Measurements from ENCODE around the gene MEOX2. TPM values are rescaled to one million over a fixed set of nuclear protein-coding genes. Genes with fewer than 3 reads are reported as not detected.
A peak's percentile ranks its signal among the peaks of the same experiment; 100 is the strongest.

Gene MEOX2
- total and polyA plus RNA-seq, 2 experiments from 2014 or later = not detected

GRCh38 chr7:15647309-15647708, 39.2 kb downstream of the MEOX2 start:
- Histone ChIP-seq H3F3A (ENCODE audit: insufficient read depth) (no peaks in the 10 kb centered on the region), H3K79me2 (ENCODE audit: insufficient read depth) (no peaks in the 10 kb centered on the region), H3K27ac (no peak overlapping the region), H3K4me2 (ENCODE audit: unreplicated experiment) (no peak overlapping the region), H3K4me3 (no peak overlapping the region), H3K36me3 (ENCODE audit: low read depth) (no peaks in the 10 kb centered on the region), H2AFZ (no peak overlapping the region), H3K27me3 (replicated peaks; ENCODE audit: insufficient read depth) (no peaks in the 10 kb centered on the region), H3K4me1 (ENCODE audit: insufficient read depth) (no peaks in the 10 kb centered on the region), H4K20me1 (ENCODE audit: insufficient read depth) (no peaks in the 10 kb centered on the region), H3K9me2 (ENCODE audit: insufficient read depth) (no peaks in the 10 kb centered on the region), H3K9ac (no peak overlapping the region), H3K9me3 (ENCODE audit: low read depth) (no peaks in the 10 kb centered on the region)
- TF ChIP-seq EZH2 (IDR thresholded peaks at IDR 0.05; ENCODE audit: insufficient read depth, poor library complexity, severe bottlenecking) (no peak), EZH2phosphoT487 (IDR thresholded peaks at IDR 0.05; ENCODE audit: insufficient read depth, low read depth) (no peak)
- no peak for DNase-seq
- WGBS, 2 experiments (ENCODE audit: low coverage in 1 of 2, low lambda C conversion rate in 2 of 2, missing lambda C conversion rate in 2 of 2) = 92 to 97% methylated on average over 1 of the region's 1 CpG
- in situ Hi-C loops (cut with MboI) = no loop called here

- Histone ChIP-seq H3K27me3 (replicated peaks; ENCODE audit: insufficient read depth) (no peaks in the 10 kb centered on the region), H3K36me3 (ENCODE audit: low read depth) (no peaks in the 10 kb centered on the region), H3K4me3 (no peak overlapping the region), H2AFZ (no peak overlapping the region), H3K79me2 (ENCODE audit: insufficient read depth) (no peaks in the 10 kb centered on the region), H3K27ac (no peak overlapping the region), H3K9me3 (ENCODE audit: low read depth) (no peaks in the 10 kb centered on the region), H4K20me1 (ENCODE audit: insufficient read depth) (no peaks in the 10 kb centered on the region), H3K9ac (no peak overlapping the region), H3K4me2 (ENCODE audit: unreplicated experiment) (no peak overlapping the region), H3K9me2 (ENCODE audit: insufficient read depth) (no peaks in the 10 kb centered on the region), H3K4me1 (ENCODE audit: insufficient read depth) (no peaks in the 10 kb centered on the region), H3F3A (ENCODE audit: insufficient read depth) (no peaks in the 10 kb centered on the region)
- TF ChIP-seq EZH2 (IDR thresholded peaks at IDR 0.05; ENCODE audit: insufficient read depth, poor library complexity, severe bottlenecking) (no peak), EZH2phosphoT487 (IDR thresholded peaks at IDR 0.05; ENCODE audit: insufficient read depth, low read depth) (no peak)
- DNase-seq = no peak
- WGBS, 2 experiments (ENCODE audit: low coverage in 1 of 2, low lambda C conversion rate in 2 of 2, missing lambda C conversion rate in 2 of 2) = 81 to 84% methylated on average over 3 of the region's 3 CpGs
- in situ Hi-C loops (cut with MboI) = no loop called here
Observed at GRCh38 chr7:15643000-15643705, 43.3 kb downstream of the MEOX2 start.

GRCh38 chr7:15628876-15629275, 57.6 kb downstream of the MEOX2 start:
- H2AFZ ChIP-seq = no peak overlapping the region
- no peak overlapping the region for H3K9ac ChIP-seq
- no peak overlapping the region for H3K4me3 ChIP-seq
- H3F3A ChIP-seq (ENCODE audit: insufficient read depth) = no peaks in the 10 kb centered on the region
- no peak for TF ChIP-seq EZH2phosphoT487 (IDR thresholded peaks at IDR 0.05; ENCODE audit: insufficient read depth, low read depth)
- TF ChIP-seq EZH2 (IDR thresholded peaks at IDR 0.05; ENCODE audit: insufficient read depth, poor library complexity, severe bottlenecking) = no peak
- H3K4me1 ChIP-seq (ENCODE audit: insufficient read depth) = no peaks in the 10 kb centered on the region
- peak; percentile 12 for DNase-seq
- no peaks in the 10 kb centered on the region for H3K36me3 ChIP-seq (ENCODE audit: low read depth)
- in situ Hi-C loops (cut with MboI) = no loop called here
- no peaks in the 10 kb centered on the region for H4K20me1 ChIP-seq (ENCODE audit: insufficient read depth)
- H3K9me2 ChIP-seq (ENCODE audit: insufficient read depth) = no peaks in the 10 kb centered on the region
- H3K4me2 ChIP-seq (ENCODE audit: unreplicated experiment) = no peak overlapping the region
- H3K27ac ChIP-seq = no peak overlapping the region
- no peaks in the 10 kb centered on the region for H3K9me3 ChIP-seq (ENCODE audit: low read depth)
- H3K79me2 ChIP-seq (ENCODE audit: insufficient read depth) = no peaks in the 10 kb centered on the region
- 5 to 11% methylated on average over 1 of the region's 1 CpG for WGBS, 2 experiments (ENCODE audit: low coverage in 1 of 2, low lambda C conversion rate in 2 of 2, missing lambda C conversion rate in 2 of 2)
- H3K27me3 ChIP-seq (replicated peaks; ENCODE audit: insufficient read depth) = no peaks in the 10 kb centered on the region

- H3K4me2 ChIP-seq (ENCODE audit: unreplicated experiment) = no peak overlapping the region
- H3K4me1 ChIP-seq (ENCODE audit: insufficient read depth) = no peaks in the 10 kb centered on the region
- no peak overlapping the region for H3K4me3 ChIP-seq
- DNase-seq = no peak
- no peaks in the 10 kb centered on the region for H4K20me1 ChIP-seq (ENCODE audit: insufficient read depth)
- no peaks in the 10 kb centered on the region for H3K9me3 ChIP-seq (ENCODE audit: low read depth)
- H3K36me3 ChIP-seq (ENCODE audit: low read depth) = no peaks in the 10 kb centered on the region
- no peaks in the 10 kb centered on the region for H3F3A ChIP-seq (ENCODE audit: insufficient read depth)
- H3K79me2 ChIP-seq (ENCODE audit: insufficient read depth) = no peaks in the 10 kb centered on the region
- H3K27ac ChIP-seq = no peak overlapping the region
- WGBS, 2 experiments (ENCODE audit: low coverage in 1 of 2, low lambda C conversion rate in 2 of 2, missing lambda C conversion rate in 2 of 2) = 83 to 89% methylated on average over 1 of the region's 1 CpG
- TF ChIP-seq EZH2phosphoT487 (IDR thresholded peaks at IDR 0.05; ENCODE audit: insufficient read depth, low read depth) = no peak
- TF ChIP-seq EZH2 (IDR thresholded peaks at IDR 0.05; ENCODE audit: insufficient read depth, poor library complexity, severe bottlenecking) = no peak
- H2AFZ ChIP-seq = no peak overlapping the region
- no peak overlapping the region for H3K9ac ChIP-seq
- H3K27me3 ChIP-seq (replicated peaks; ENCODE audit: insufficient read depth) = no peaks in the 10 kb centered on the region
- H3K9me2 ChIP-seq (ENCODE audit: insufficient read depth) = no peaks in the 10 kb centered on the region
- in situ Hi-C loops (cut with MboI) = no loop called here
Observed at GRCh38 chr7:15626041-15626440, 60.4 kb downstream of the MEOX2 start.
